Ascending aorta (tissue), 2 donors: ENCODE data around the gene FGL2. TPM values are rescaled to one million over a fixed set of nuclear protein-coding genes. Genes with fewer than 3 reads are reported as not detected.

Experiments used
- DNase-seq, 2 donors: peaks; one replicate each; pipeline ENCODE4 v3.0.0-alpha.2; 2019; ENCODE audit warnings: low spot score in 2 of 2
- H3K27ac ChIP-seq, 2 donors: fragments of 200-600 bp; sonication (generic); one replicate each; pipeline ENCODE4 v1.5.1; 2016 to 2017; ENCODE audit warnings: mild to moderate bottlenecking in 1 of 2
- H3K27me3 ChIP-seq: fragments of 200-600 bp; sonication (generic); one replicate; pipeline ENCODE4 v1.5.1; 2017
- H3K36me3 ChIP-seq, 2 donors: fragments of 200-600 bp; sonication (generic); one replicate each; pipeline ENCODE4 v1.5.1; 2016
- H3K4me1 ChIP-seq, 2 donors: fragments of 200-600 bp; sonication (generic); one replicate each; pipeline ENCODE4 v1.5.1; 2016 to 2017; ENCODE audit warnings: mild to moderate bottlenecking in 1 of 2
- H3K4me3 ChIP-seq, 2 donors: fragments of 200-600 bp; sonication (generic); one replicate each; pipeline ENCODE4 v1.5.1; 2016 to 2017; ENCODE audit warnings: mild to moderate bottlenecking in 1 of 2
- H3K9me3 ChIP-seq, 2 donors: fragments of 200-600 bp; sonication (generic); one replicate each; pipeline ENCODE4 v1.5.1; 2016
- CTCF ChIP-seq, 3 experiments: fragments of 200-600 bp in 2 of 3; fragments of 450-650 bp in 1 of 3; sonication (generic) in 2 of 3; IDR thresholded peaks; one replicate each; pipeline ENCODE4 v1.5.1; 2016 to 2019; ENCODE audit warnings: antibody characterized with exemption in 3 of 3, mild to moderate bottlenecking in 1 of 3, moderate library complexity in 1 of 3
- intact Hi-C: fragments of 100-400 bp; cut with DNase I; formaldehyde crosslinking; loops from one replicate; pipeline ENCODE4 v1.15.1; 2023
- total RNA-seq: library from RNA; depleted of rRNA; stranded (reverse); fragments of >200 nt; gene quantifications from one replicate; pipeline ENCODE4 v1.1.0, GENCODE V29; 2016

FGL2 gene
- total RNA-seq, 1 donor from 2014 or later, result 77.9 TPM

- no peaks in the 10 kb centered on the region for H3K9me3 ChIP-seq
- intact Hi-C loops, result loop anchor here (5.0 kb wide), 2 partner anchors 70 to 135 kb away; no protein-coding TSS in a partner anchor
- H3K27me3 ChIP-seq, result no peaks in the 10 kb centered on the region
- H3K27ac ChIP-seq, result peak overlapping the region; percentile 73 to 82
- DNase-seq, result no peak
- TF ChIP-seq CTCF (IDR thresholded peaks at IDR 0.05), result no peak
- peaks cover 0 to 13% of the 10 kb centered on the region in 2 donors for H3K4me1 ChIP-seq
- no peaks in the 10 kb centered on the region for H3K36me3 ChIP-seq
- peak overlapping the region; percentile 57 to 74 for H3K4me3 ChIP-seq
Measured at GRCh38 chr7:77197141-77197540, 2.5 kb downstream of the FGL2 start.

- Histone ChIP-seq H3K36me3 (no peaks in the 10 kb centered on the region), H3K9me3 (no peaks in the 10 kb centered on the region), H3K27ac (no peak overlapping the region), H3K27me3 (no peaks in the 10 kb centered on the region), H3K4me1 (peaks cover 0 to 11% of the 10 kb centered on the region in 2 donors), H3K4me3 (no peak overlapping the region)
- DNase-seq, result no peak
- intact Hi-C loops, result no loop called here
- TF ChIP-seq CTCF (IDR thresholded peaks at IDR 0.05), result no peak
Measured at GRCh38 chr7:77188731-77189437, 10.7 kb downstream of the FGL2 start.

GRCh38 chr7:77185866-77186265, 13.8 kb downstream of the FGL2 start:
- no peak for TF ChIP-seq CTCF (IDR thresholded peaks at IDR 0.05)
- Histone ChIP-seq H3K4me3 (no peak overlapping the region), H3K4me1 (peaks cover 0 to 13% of the 10 kb centered on the region in 2 donors), H3K9me3 (no peaks in the 10 kb centered on the region), H3K27me3 (no peaks in the 10 kb centered on the region), H3K36me3 (no peaks in the 10 kb centered on the region), H3K27ac (peak overlapping the region; percentile 22 to 27)
- no peak for DNase-seq
- intact Hi-C loops, result no loop called here

GRCh38 chr7:77184990-77185389, 14.6 kb downstream of the FGL2 start:
- DNase-seq, result no peak
- intact Hi-C loops, result loop anchor here (5.0 kb wide), 1 partner anchor 142 kb away; no protein-coding TSS in a partner anchor
- peak overlapping the region; percentile 27 to 56 for H3K27ac ChIP-seq
- H3K27me3 ChIP-seq, result no peaks in the 10 kb centered on the region
- H3K4me1 ChIP-seq, result peaks cover 0 to 13% of the 10 kb centered on the region in 2 donors
- no peak for TF ChIP-seq CTCF (IDR thresholded peaks at IDR 0.05)
- H3K4me3 ChIP-seq, result no peak overlapping the region
- H3K36me3 ChIP-seq, result no peaks in the 10 kb centered on the region
- no peaks in the 10 kb centered on the region for H3K9me3 ChIP-seq

- Histone ChIP-seq H3K27ac (peak overlapping the region; percentile 27 to 56), H3K36me3 (no peaks in the 10 kb centered on the region), H3K4me1 (peaks cover 0 to 13% of the 10 kb centered on the region in 2 donors), H3K9me3 (no peaks in the 10 kb centered on the region), H3K27me3 (no peaks in the 10 kb centered on the region), H3K4me3 (no peak overlapping the region)
- no peak for TF ChIP-seq CTCF (IDR thresholded peaks at IDR 0.05)
- DNase-seq, result no peak
- intact Hi-C loops, result loop anchor here (5.0 kb wide), 1 partner anchor 143 kb away; no protein-coding TSS in a partner anchor
Measured at GRCh38 chr7:77184463-77184862, 15.2 kb downstream of the FGL2 start.
